ENCODE results near the gene CLDN6.

Gene CLDN6

DNA sequence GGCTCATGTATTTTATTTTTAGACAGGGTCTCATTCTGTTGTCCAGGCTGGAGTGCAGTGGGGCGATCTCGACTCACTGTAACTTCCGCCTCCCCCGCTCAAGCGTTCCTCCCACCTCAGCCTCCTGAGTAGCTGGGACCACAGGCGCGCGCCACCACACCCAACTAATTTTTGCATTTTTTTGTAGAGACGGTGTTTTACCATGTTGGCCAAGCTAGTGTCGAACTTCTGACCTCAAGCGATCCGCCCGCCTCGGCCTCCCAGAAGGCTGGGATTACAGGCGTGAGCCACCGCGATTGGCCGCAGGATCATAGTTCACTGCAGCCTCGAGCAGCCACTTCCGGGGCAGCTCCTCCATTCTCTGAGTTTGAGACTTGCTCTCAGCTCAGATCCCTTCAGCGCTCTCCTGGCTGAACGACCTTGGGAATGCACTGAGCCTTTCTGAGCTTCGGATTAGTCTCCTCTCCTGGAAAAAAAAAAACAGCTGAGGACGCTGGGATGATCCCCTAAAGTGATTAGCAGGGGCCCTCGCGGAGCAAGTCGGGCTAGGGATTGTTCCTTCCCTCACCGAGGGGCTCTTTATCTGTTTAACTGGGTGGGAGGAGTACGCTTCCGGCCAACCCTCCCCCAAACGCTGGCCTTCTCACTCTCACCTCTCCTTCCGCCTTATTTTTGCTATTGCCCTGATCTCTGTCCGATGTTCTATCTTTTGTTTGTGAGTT is 36.6 kb downstream of the CLDN6 start:
- Histone ChIP-seq H3K27ac (no peak overlapping the region), H3K4me3 (ENCODE audit: low read depth, low read length) (no peak overlapping the region), H3K27me3 (replicated peaks) (no peaks in the 10 kb centered on the region), H3K36me3 (replicated peaks) (no peaks in the 10 kb centered on the region)
- in situ Hi-C loops (cut with HindIII; ENCODE audit: low pct_ligation_motif_present, low sequenced_read_pairs) = no loop called here
- no peak for DNase-seq
- TF ChIP-seq, protein P1, sequence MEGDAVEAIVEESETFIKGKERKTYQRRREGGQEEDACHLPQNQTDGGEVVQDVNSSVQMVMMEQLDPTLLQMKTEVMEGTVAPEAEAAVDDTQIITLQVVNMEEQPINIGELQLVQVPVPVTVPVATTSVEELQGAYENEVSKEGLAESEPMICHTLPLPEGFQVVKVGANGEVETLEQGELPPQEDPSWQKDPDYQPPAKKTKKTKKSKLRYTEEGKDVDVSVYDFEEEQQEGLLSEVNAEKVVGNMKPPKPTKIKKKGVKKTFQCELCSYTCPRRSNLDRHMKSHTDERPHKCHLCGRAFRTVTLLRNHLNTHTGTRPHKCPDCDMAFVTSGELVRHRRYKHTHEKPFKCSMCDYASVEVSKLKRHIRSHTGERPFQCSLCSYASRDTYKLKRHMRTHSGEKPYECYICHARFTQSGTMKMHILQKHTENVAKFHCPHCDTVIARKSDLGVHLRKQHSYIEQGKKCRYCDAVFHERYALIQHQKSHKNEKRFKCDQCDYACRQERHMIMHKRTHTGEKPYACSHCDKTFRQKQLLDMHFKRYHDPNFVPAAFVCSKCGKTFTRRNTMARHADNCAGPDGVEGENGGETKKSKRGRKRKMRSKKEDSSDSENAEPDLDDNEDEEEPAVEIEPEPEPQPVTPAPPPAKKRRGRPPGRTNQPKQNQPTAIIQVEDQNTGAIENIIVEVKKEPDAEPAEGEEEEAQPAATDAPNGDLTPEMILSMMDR (IDR thresholded peaks at IDR 0.05; ENCODE audit: low read depth, low read length, missing control alignments) = no peak

DNA sequence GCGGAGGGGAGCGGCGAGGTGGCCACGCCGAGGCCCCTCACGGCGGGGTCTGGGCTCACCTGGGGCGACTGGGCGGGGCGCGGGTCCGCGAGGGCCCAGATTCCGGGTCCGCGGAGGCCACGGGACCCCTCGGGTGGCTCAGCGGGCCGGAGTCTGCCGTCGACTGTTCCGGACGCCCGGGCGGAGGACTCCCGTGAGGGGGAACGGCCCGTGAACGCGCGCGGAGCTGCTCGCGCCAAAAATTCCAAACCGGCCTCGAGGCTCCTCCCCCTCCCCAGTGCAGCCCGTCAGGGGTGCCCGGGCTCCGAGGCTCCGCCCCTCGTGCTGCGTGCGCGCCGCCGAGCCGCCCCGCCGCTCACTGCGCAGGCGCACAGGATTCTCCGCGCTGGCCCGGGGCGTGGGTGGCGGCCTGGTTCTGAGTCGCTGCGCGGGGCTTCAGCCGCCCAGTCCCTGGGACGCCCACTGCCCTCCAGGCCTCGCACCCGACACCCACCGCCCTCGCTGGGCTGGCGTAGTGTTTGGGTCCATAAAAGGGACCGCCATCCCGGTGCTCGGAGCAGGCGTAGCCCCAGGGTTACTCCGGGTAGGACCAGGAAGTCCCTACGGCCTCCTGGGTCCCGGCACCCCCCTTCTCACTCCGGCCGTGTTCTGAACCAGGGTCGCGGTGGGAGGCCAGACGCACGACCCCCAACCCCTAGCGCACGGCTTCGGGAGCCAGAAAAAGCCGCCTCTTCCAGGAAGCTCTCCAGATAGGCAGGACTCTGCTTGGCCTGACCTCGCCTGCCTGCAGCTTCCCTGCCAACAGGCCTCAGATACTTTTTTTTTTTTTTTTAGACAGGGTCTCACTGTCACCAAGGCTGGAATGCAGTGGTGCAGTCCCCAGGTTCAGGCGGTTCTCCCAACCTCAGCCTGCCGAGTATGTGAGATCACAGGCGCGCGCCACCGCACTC is 37.5 kb downstream of the CLDN6 start, which contains the start of gene PKMYT1:
Gene PKMYT1, minus strand, starts transcription at position 220 of the 950 bp plus-strand sequence. CDS start 789 bp downstream, outside the sequence.
- peak; percentile 72 for DNase-seq
- in situ Hi-C loops (cut with HindIII; ENCODE audit: low pct_ligation_motif_present, low sequenced_read_pairs) = no loop called here
- Histone ChIP-seq H3K27me3 (replicated peaks) (no peaks in the 10 kb centered on the region), H3K27ac (peak within 1 kb of the TSS; percentile 62), H3K36me3 (replicated peaks) (no peaks in the 10 kb centered on the region), H3K4me3 (ENCODE audit: low read depth, low read length) (peak within 1 kb of the TSS; percentile 74)
- TF ChIP-seq, protein P1 (IDR thresholded peaks at IDR 0.05; ENCODE audit: low read depth, low read length, missing control alignments) = no peak

DNA sequence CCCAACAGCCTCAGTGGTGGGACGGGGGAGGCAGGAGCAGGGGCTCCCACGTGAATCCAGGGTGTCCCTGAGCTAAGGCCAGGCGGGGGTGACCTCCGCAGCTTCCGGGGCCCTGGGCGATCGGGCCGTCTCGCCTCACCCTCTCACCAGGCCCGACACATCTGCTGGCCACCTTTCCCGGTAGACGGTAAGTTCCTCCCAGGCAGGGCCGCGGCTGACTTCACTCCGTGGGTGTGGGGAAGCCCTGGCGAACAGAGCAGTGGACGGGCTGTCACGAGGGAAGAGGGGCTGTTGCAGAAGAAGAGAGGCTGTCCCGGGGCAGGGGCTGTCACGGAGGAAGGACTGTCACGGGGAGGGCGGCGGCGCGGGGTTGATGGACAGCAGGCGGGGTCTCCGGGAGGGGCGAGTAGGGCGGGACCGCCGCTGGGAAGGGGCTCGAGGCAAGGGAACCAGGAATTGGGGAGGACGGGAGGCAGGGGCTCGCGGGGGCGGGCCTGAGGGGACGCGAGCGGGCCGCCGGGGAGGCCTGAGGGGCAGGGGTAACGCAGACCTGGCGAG is 38.2 kb downstream of the CLDN6 start:
- no peak overlapping the region for H3K27ac ChIP-seq
- in situ Hi-C loops (cut with HindIII; ENCODE audit: low pct_ligation_motif_present, low sequenced_read_pairs) = no loop called here

DNA sequence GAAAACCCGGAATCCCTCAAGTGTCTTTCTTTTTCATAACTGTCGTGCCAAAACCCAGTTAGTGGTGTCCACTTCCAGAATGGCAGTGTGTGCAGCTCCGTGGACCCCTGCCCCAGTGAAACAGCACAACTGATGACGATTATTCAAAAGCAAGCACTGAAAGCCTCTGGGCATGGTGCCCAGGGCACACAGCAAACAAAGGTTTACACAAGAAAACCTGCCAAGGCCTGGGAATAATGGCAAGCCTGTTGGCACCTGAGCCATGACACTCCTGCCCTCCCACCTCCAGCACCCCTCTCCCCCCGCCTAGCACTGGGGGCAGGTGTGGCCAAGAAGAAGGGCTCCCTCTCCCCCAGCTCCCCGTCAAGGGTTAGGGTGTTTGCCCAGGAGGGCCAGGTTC is 40.5 kb downstream of the CLDN6 start:
- H3K4me3 ChIP-seq (ENCODE audit: low read depth, low read length) = no peak overlapping the region
- no peak for DNase-seq
- H3K36me3 ChIP-seq (replicated peaks) = no peaks in the 10 kb centered on the region
- TF ChIP-seq, protein P1 (IDR thresholded peaks at IDR 0.05; ENCODE audit: low read depth, low read length, missing control alignments) = no peak
- H3K27me3 ChIP-seq (replicated peaks) = no peaks in the 10 kb centered on the region
- in situ Hi-C loops (cut with HindIII; ENCODE audit: low pct_ligation_motif_present, low sequenced_read_pairs) = no loop called here
- no peak overlapping the region for H3K27ac ChIP-seq

More for the DNA sequence above, 38.2 kb downstream of the CLDN6 start:
- Histone ChIP-seq H3K27me3 (replicated peaks) (no peaks in the 10 kb centered on the region), H3K4me3 (ENCODE audit: low read depth, low read length) (peak overlapping the region; percentile 74), H3K36me3 (replicated peaks) (no peaks in the 10 kb centered on the region)
- no peak for DNase-seq
- TF ChIP-seq, protein P1 (IDR thresholded peaks at IDR 0.05; ENCODE audit: low read depth, low read length, missing control alignments) = no peak

DNA sequence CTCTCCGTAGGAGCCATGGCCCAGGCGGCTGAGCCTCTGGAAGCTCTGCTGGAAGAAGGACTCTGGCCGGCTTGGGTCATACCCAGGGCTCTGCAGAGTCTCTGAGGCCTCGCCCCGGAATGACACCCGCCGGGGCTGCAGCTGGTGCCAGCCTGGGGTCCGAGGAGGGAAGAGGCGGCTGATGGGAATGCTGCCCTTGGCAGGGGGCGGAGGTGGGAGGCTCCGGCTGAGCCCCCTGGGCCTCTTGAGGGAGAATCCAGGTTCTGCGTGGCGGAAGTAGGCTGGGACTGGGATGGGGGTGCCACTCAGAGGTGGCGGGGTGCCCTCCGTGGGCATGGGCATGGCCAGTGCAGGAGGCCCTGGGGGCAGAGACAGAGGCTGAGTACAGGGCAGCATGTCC is 41.3 kb downstream of the CLDN6 start:
- in situ Hi-C loops (cut with HindIII; ENCODE audit: low pct_ligation_motif_present, low sequenced_read_pairs) = no loop called here
- TF ChIP-seq, protein P1 (IDR thresholded peaks at IDR 0.05; ENCODE audit: low read depth, low read length, missing control alignments) = no peak
- H3K4me3 ChIP-seq (ENCODE audit: low read depth, low read length) = no peak overlapping the region

More for the DNA sequence above, 41.3 kb downstream of the CLDN6 start:
- Histone ChIP-seq H3K27ac (no peak overlapping the region), H3K36me3 (replicated peaks) (no peaks in the 10 kb centered on the region), H3K27me3 (replicated peaks) (no peaks in the 10 kb centered on the region)
- no peak for DNase-seq
